Measurements from ENCODE around the gene SLC11A1. TPM values are rescaled to one million over a fixed set of nuclear protein-coding genes. Genes with fewer than 3 reads are reported as not detected.

The SLC11A1 gene
- total RNA-seq, 2 donors from 2014 or later = 8.7 to 22.1 TPM

DNA sequence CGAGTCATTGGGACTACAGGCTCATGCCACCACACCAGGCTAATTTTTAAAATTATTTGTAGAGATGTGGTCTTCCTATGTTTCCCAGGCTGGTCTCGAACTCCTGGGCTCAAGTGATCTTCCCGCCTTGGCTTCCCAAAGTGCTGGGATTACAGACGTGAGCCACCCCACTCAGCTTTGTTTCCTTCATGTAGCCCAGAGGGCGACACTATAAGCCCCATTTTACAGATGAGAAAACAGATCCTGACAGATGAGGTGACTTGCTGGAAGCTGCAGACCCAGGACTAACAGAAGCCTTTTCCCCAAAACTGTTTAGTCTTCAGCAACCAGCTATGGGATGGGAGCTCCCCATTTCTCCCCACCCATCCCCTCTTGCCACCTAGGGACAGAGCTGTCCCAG is 10.4 kb downstream of the SLC11A1 start:
- H3K27ac ChIP-seq = no peak overlapping the region
- no peaks in the 10 kb centered on the region for H3K36me3 ChIP-seq
- TF ChIP-seq, protein P1, sequence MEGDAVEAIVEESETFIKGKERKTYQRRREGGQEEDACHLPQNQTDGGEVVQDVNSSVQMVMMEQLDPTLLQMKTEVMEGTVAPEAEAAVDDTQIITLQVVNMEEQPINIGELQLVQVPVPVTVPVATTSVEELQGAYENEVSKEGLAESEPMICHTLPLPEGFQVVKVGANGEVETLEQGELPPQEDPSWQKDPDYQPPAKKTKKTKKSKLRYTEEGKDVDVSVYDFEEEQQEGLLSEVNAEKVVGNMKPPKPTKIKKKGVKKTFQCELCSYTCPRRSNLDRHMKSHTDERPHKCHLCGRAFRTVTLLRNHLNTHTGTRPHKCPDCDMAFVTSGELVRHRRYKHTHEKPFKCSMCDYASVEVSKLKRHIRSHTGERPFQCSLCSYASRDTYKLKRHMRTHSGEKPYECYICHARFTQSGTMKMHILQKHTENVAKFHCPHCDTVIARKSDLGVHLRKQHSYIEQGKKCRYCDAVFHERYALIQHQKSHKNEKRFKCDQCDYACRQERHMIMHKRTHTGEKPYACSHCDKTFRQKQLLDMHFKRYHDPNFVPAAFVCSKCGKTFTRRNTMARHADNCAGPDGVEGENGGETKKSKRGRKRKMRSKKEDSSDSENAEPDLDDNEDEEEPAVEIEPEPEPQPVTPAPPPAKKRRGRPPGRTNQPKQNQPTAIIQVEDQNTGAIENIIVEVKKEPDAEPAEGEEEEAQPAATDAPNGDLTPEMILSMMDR (IDR thresholded peaks at IDR 0.05) = no peak
- H3K27me3 ChIP-seq = no peaks in the 10 kb centered on the region
- H3K4me1 ChIP-seq = peaks cover 0 to 21% of the 10 kb centered on the region in 2 donors
- DNase-seq (ENCODE audit: low spot score) = no peak
- no peaks in the 10 kb centered on the region for H3K9me3 ChIP-seq
- H3K4me3 ChIP-seq = no peak overlapping the region

GRCh38 chr2:218392891-218393462 is 10.9 kb downstream of the SLC11A1 start:
- Histone ChIP-seq H3K27ac (no peak overlapping the region), H3K4me1 (peaks cover 0 to 21% of the 10 kb centered on the region in 2 donors), H3K4me3 (no peak overlapping the region), H3K27me3 (no peaks in the 10 kb centered on the region), H3K9me3 (no peaks in the 10 kb centered on the region), H3K36me3 (no peaks in the 10 kb centered on the region)
- no peak for DNase-seq (ENCODE audit: low spot score)
- TF ChIP-seq, protein P1 (IDR thresholded peaks at IDR 0.05) = no peak

- H3K4me3 ChIP-seq = no peak overlapping the region
- TF ChIP-seq, protein P1 (IDR thresholded peaks at IDR 0.05) = no peak
- DNase-seq (ENCODE audit: low spot score) = no peak
- no peaks in the 10 kb centered on the region for H3K36me3 ChIP-seq
- H3K4me1 ChIP-seq = peaks cover 0 to 27% of the 10 kb centered on the region in 2 donors
- H3K9me3 ChIP-seq = no peaks in the 10 kb centered on the region
- H3K27ac ChIP-seq = no peak overlapping the region
- H3K27me3 ChIP-seq = no peaks in the 10 kb centered on the region
These were observed 11.7 kb downstream of the SLC11A1 start for GRCh38 chr2:218393750-218394290.

GRCh38 chr2:218394298-218395089 is 12.4 kb downstream of the SLC11A1 start:
- DNase-seq (ENCODE audit: low spot score) = no peak
- Histone ChIP-seq H3K27ac (peak overlapping the region in 1 of 2 donors; percentile 98), H3K4me3 (no peak overlapping the region), H3K27me3 (no peaks in the 10 kb centered on the region), H3K9me3 (no peaks in the 10 kb centered on the region), H3K36me3 (no peaks in the 10 kb centered on the region), H3K4me1 (peaks cover 0 to 32% of the 10 kb centered on the region in 2 donors)
- TF ChIP-seq, protein P1 (IDR thresholded peaks at IDR 0.05) = no peak

DNA sequence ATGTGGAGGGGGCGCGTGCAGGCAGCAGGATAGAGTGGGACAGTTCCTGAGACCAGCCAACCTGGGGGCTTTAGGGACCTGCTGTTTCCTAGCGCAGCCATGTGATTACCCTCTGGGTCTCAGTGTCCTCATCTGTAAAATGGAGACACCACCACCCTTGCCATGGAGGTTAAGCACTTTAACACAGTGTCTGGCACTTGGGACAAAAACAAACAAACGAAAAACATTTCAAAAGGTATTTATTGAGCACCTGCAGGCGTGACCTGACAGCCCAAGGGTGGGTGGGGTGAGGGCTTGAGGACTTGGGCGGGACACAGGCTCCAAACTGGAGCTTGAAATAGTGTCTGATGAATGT is 13.0 kb downstream of the SLC11A1 start:
- TF ChIP-seq, protein P1 (IDR thresholded peaks at IDR 0.05) = no peak
- Histone ChIP-seq H3K27ac (peak overlapping the region; percentile 98 to 99), H3K4me1 (peaks cover 0 to 32% of the 10 kb centered on the region in 2 donors), H3K9me3 (no peaks in the 10 kb centered on the region), H3K36me3 (no peaks in the 10 kb centered on the region), H3K4me3 (peak overlapping the region in 1 of 2 donors; percentile 93), H3K27me3 (no peaks in the 10 kb centered on the region)
- DNase-seq (ENCODE audit: low spot score) = no peak

Data from right atrium auricular region (tissue), 2 donors.